Measurements from ENCODE around the gene FBXW4. TPM values are rescaled to one million over a fixed set of nuclear protein-coding genes. Genes with fewer than 3 reads are reported as not detected.

FBXW4 gene
- total and polyA plus RNA-seq, 9 of the 15 experiments (the other 6 are each of a cell fraction or from before 2014, with no cell fraction given) = 1.0 to 10.6 (median 5.4) TPM

GRCh38 chr10:101675115-101675514 is 19.9 kb downstream of the FBXW4 start:
- H2AFZ ChIP-seq (ENCODE audit: low read depth, low read length) = no peak overlapping the region
- DNase-seq (ENCODE audit: extremely low read depth in 1 of 4, low spot score in 3 of 4) (no peak), ATAC-seq (no peak), FAIRE-seq (no peak)
- TF ChIP-seq NEUROD1 (IDR thresholded peaks at IDR 0.05; ENCODE audit: borderline replicate concordance, low read depth, low read length, partially characterized antibody) (no peak), ETV5 (CRISPR knock-in tag; IDR thresholded peaks at IDR 0.05; ENCODE audit: low read depth) (no peak), MTA1 (IDR thresholded peaks at IDR 0.05; ENCODE audit: borderline replicate concordance) (no peak), SP1 (CRISPR knock-in tag; IDR thresholded peaks at IDR 0.05) (no peak), ARNT (IDR thresholded peaks at IDR 0.05) (no peak), ZNF717 (CRISPR knock-in tag; IDR thresholded peaks at IDR 0.05) (no peak), RNF219 (CRISPR knock-in tag; IDR thresholded peaks at IDR 0.05) (no peak), DNMT1 (IDR thresholded peaks at IDR 0.05) (no peak), ZBTB8A (IDR thresholded peaks at IDR 0.05; ENCODE audit: partially characterized antibody) (no peak), RUNX1 (IDR thresholded peaks at IDR 0.05; ENCODE audit: low read depth) (no peak), MBD1 (CRISPR knock-in tag; IDR thresholded peaks at IDR 0.05) (no peak), FOXO4 (CRISPR knock-in tag; IDR thresholded peaks at IDR 0.05) (no peak), PHF20 (IDR thresholded peaks at IDR 0.05; ENCODE audit: partially characterized antibody) (no peak), MCM2 (IDR thresholded peaks at IDR 0.05; ENCODE audit: low read depth) (no peak)
- no peak overlapping the region for H3K9ac ChIP-seq (ENCODE audit: insufficient read depth in 1 of 2, low read depth in 2 of 2, low read length in 2 of 2)
- no peak overlapping the region for H3K4me3 ChIP-seq
- in situ Hi-C loops (cut with MboI) (no loop called here), intact Hi-C loops (cut with micrococcal nuclease) (no loop called here)
- H3K79me2 ChIP-seq (ENCODE audit: control insufficient read depth, insufficient read depth, low read length) = no peaks in the 10 kb centered on the region
- 57% methylated on average over 2 of the region's 2 CpGs for WGBS (ENCODE audit: insufficient coverage, low coverage, missing lambda C conversion rate)
- ChIA-PET CTCF (ENCODE audit: low intra/inter-chr PET ratio) (no interaction called here), POLR2A (no interaction called here)
- no peaks in the 10 kb centered on the region for H3K9me1 ChIP-seq (ENCODE audit: control insufficient read depth, insufficient read depth, low read length)
- H3K4me2 ChIP-seq (ENCODE audit: insufficient read depth, low read length) = no peak overlapping the region
- H4K20me1 ChIP-seq (replicated peaks; ENCODE audit: control insufficient read depth, insufficient read depth, low read length) = no peaks in the 10 kb centered on the region
- H3K4me1 ChIP-seq (replicated peaks in 1 of 2; ENCODE audit: control insufficient read depth in 2 of 2, insufficient read depth in 2 of 2, low read length in 2 of 2) = no peaks in the 10 kb centered on the region
- H3K9me3 ChIP-seq (replicated peaks; ENCODE audit: control insufficient read depth, insufficient read depth, low read depth, low read length) = no peaks in the 10 kb centered on the region; the same call in 1 of the 2 replicates
- H3K27ac ChIP-seq (ENCODE audit: extremely low read depth, low read depth, low read length) = no peak overlapping the region
- BruUV-seq (replicated peaks) = no TSS peak
- H3K36me3 ChIP-seq (ENCODE audit: control insufficient read depth, insufficient read depth, low read length) = no peaks in the 10 kb centered on the region
- no peaks in the 10 kb centered on the region for H3K27me3 ChIP-seq (ENCODE audit: control insufficient read depth in 2 of 2, insufficient read depth in 2 of 2, low read length in 2 of 2)

All from K562 (cell line).